Upper lobe of right lung (tissue), 1 donor: ENCODE results near the gene LAYN. TPM values are rescaled to one million over a fixed set of nuclear protein-coding genes. Genes with fewer than 3 reads are reported as not detected.

Source experiments
- ATAC-seq: fragments of 200-7000 bp; cut with Tn5 transposase; one replicate; pipeline ENCODE4 v1.9.1; 2020; ENCODE audit warnings: mild to moderate bottlenecking, moderate library complexity
- DNase-seq: peaks from one replicate; pipeline ENCODE4 v3.0.0-alpha.2; 2020
- H3K27ac ChIP-seq: fragments of 200-600 bp; one replicate; pipeline ENCODE4 v1.8.0; 2022
- H3K27me3 ChIP-seq: fragments of 200-600 bp; one replicate; pipeline ENCODE4 v1.8.0; 2022; ENCODE audit warnings: mild to moderate bottlenecking
- H3K36me3 ChIP-seq: fragments of 200-600 bp; one replicate; pipeline ENCODE4 v1.8.0; 2022
- H3K4me1 ChIP-seq: fragments of 200-600 bp; one replicate; pipeline ENCODE4 v1.8.0; 2022
- H3K4me3 ChIP-seq: fragments of 200-600 bp; one replicate; pipeline ENCODE4 v1.8.0; 2022; ENCODE audit warnings: mild to moderate bottlenecking
- H3K9me3 ChIP-seq: fragments of 200-600 bp; one replicate; pipeline ENCODE4 v1.8.0; 2022
- CTCF ChIP-seq: fragments of 200-600 bp; IDR thresholded peaks from one replicate; pipeline ENCODE4 v1.8.0; 2022; ENCODE audit warnings: antibody characterized with exemption
- intact Hi-C: fragments of 100-400 bp; cut with DNase I; formaldehyde crosslinking; loops from one replicate; pipeline ENCODE4 v1.11.0; 2022
- microRNA-seq: library from miRNA; unstranded; fragments of <30 nt; microRNA quantifications from one replicate; pipeline ENCODE4 v1.2.0, GENCODE V29; 2020; ENCODE audit warnings: borderline microRNAs expressed
- total RNA-seq: library from RNA; stranded (reverse); fragmentation: NEBNext Ultra II Directional; extraction: Animal tissue kit (Norgen Biotek cat#: 25700); gene quantifications from one replicate; pipeline ENCODE4 v1.2.1, GENCODE V29; 2021
- donor health status: DM: no; HTN: yes; CAD: no; lungs with severe emphysema.

Gene LAYN
- total RNA-seq, 1 donor from 2014 or later: 17.5 TPM

- no peaks in the 10 kb centered on the region for H3K9me3 ChIP-seq
- no peaks in the 10 kb centered on the region for H3K36me3 ChIP-seq
- H3K27ac ChIP-seq: peak overlapping the region; percentile 94
- peak overlapping the region; percentile 84 for H3K4me3 ChIP-seq
- DNase-seq (no peak), ATAC-seq (no peak)
- peaks cover 35% of the 10 kb centered on the region for H3K4me1 ChIP-seq
- no peaks in the 10 kb centered on the region for H3K27me3 ChIP-seq
- intact Hi-C loops: loop anchor here (5.0 kb wide), 1 partner anchor 174 kb away; no protein-coding TSS in a partner anchor
- no peak for TF ChIP-seq CTCF
Measured at GRCh38 chr11:111603611-111604130, 63.2 kb downstream of the LAYN start.

GRCh38 chr11:111604392-111605009, 64.0 kb downstream of the LAYN start:
- H3K27ac ChIP-seq: no peak overlapping the region
- intact Hi-C loops: loop anchor here (5.0 kb wide), 1 partner anchor 173 kb away; no protein-coding TSS in a partner anchor
- TF ChIP-seq CTCF: peak; percentile 58
- H3K9me3 ChIP-seq: no peaks in the 10 kb centered on the region
- no peaks in the 10 kb centered on the region for H3K36me3 ChIP-seq
- DNase-seq: no peak
- ATAC-seq: no peak
- peaks cover 35% of the 10 kb centered on the region for H3K4me1 ChIP-seq
- H3K27me3 ChIP-seq: no peaks in the 10 kb centered on the region
- H3K4me3 ChIP-seq: peak overlapping the region; percentile 84

DNA sequence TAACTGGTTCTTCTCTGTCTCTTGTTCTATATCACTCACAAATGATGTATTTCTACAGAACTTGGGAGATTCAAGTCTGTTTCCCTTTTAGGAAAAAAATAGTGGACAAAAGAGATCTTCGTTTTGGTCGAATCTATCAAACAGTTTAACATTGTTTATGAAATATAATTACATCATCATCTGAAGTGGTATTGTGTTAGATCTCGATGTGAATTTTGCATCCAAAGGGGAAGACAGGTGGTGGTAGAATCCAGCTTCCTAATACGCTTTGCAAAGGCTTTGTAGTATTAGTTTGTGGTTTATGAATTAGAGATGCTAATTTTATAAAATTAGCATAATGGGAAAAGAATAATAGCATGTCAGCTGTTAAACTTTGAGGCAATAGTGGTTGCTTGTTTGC, 65.2 kb downstream of the LAYN start:
- H3K4me3 ChIP-seq: no peak overlapping the region
- TF ChIP-seq CTCF: no peak
- H3K27me3 ChIP-seq: no peaks in the 10 kb centered on the region
- no peak overlapping the region for H3K27ac ChIP-seq
- ATAC-seq (no peak), DNase-seq (no peak)
- intact Hi-C loops: no loop called here
- H3K36me3 ChIP-seq: no peaks in the 10 kb centered on the region
- H3K9me3 ChIP-seq: no peaks in the 10 kb centered on the region
- peaks cover 35% of the 10 kb centered on the region for H3K4me1 ChIP-seq

GRCh38 chr11:111606986-111607385, 66.5 kb downstream of the LAYN start:
- TF ChIP-seq CTCF: no peak
- Histone ChIP-seq H3K27me3 (no peaks in the 10 kb centered on the region), H3K4me3 (no peak overlapping the region), H3K36me3 (no peaks in the 10 kb centered on the region), H3K27ac (no peak overlapping the region), H3K4me1 (peaks cover 31% of the 10 kb centered on the region), H3K9me3 (no peaks in the 10 kb centered on the region)
- ATAC-seq (no peak), DNase-seq (no peak)
- intact Hi-C loops: no loop called here

DNA sequence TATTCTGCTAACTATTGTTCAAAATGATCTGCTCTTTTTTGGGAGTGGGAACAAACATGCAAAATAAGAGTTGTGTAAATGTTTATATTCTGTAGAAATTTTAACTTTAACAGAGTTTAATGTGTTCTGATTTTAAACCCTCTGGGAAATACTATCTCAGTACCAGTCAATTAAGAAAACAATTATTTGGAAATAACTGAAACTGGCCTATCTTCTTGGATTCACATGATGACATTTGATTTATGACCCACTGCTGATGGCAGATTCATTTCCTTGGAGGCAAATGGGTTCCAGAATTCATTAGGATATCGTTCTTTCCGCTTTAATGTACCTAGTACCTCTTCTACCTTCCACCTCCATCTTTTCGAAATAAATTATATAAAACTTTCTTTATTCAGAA, 67.2 kb downstream of the LAYN start:
- Histone ChIP-seq H3K36me3 (no peaks in the 10 kb centered on the region), H3K9me3 (no peaks in the 10 kb centered on the region), H3K4me1 (peaks cover 38% of the 10 kb centered on the region), H3K27me3 (no peaks in the 10 kb centered on the region), H3K4me3 (no peak overlapping the region), H3K27ac (no peak overlapping the region)
- ATAC-seq (no peak), DNase-seq (no peak)
- intact Hi-C loops: no loop called here
- TF ChIP-seq CTCF: no peak

Small RNAs within 50 kb of the gene (microRNA-seq; reads per million reads assigned to microRNA genes)
- gene MIR34B: 1.3 reads per million
- gene MIR34C: 14.4 reads per million, percentile 42 among the genes with 10 or more reads in this experiment

Other genes with a start within 250 kb of the LAYN start
- gene POU2AF3, start 242.2 kb upstream of the LAYN start, total RNA-seq: 1.8 TPM
- 2.5 TPM for gene POU2AF1, start 161.4 kb upstream of the LAYN start, total RNA-seq
- gene BTG4, start 28.3 kb upstream of the LAYN start, total RNA-seq: not detected
- gene HOATZ, start 25.9 kb upstream of the LAYN start, total RNA-seq: not detected
- 32.6 TPM for gene SIK2, start 61.7 kb downstream of the LAYN start, total RNA-seq
- 26.7 TPM for gene PPP2R1B, start 225.7 kb downstream of the LAYN start, total RNA-seq